H1 (cell line): ENCODE results near the gene SRPX. TPM values are rescaled to one million over a fixed set of nuclear protein-coding genes. Genes with fewer than 3 reads are reported as not detected.

ENCODE experiments used
- CTCF ChIA-PET: fragments of 300-600 bp; sonication (Branson Sonifier 250); formaldehyde crosslinking; loops from one replicate; lab custom pipeline; 2021; ENCODE audit not compliant: partially characterized antibody; lab: Charles Lee
- POLR2A ChIA-PET: fragments of 300-600 bp; sonication (Branson Sonifier 250); formaldehyde crosslinking; loops from one replicate; lab custom pipeline; 2021; ENCODE audit warnings: inconsistent platforms; ENCODE audit not compliant: partially characterized antibody; lab: Charles Lee
- DNase-seq, 2 experiments: peaks; one replicate each; pipeline versions ENCODE4 v3.0.0 to v3.0.0-alpha.2; 2010 to 2022; ENCODE audit warnings: low spot score in 2 of 2, low read depth in 1 of 2, mixed read lengths in 1 of 2
- FAIRE-seq: peaks from 2 replicates; lab custom pipeline; 2011; peaks lifted over from hg19 to GRCh38; lab: Jason Lieb, UNC
- H2AFZ ChIP-seq: 2 replicates; pipeline ENCODE4 v1.8.1; 2012; ENCODE audit warnings: low read length, inconsistent platforms
- H2AK5ac ChIP-seq: 2 replicates; pipeline ENCODE4 v1.6.1; 2013; ENCODE audit warnings: low read depth, low read length
- H2BK120ac ChIP-seq: replicated peaks from 2 replicates; pipeline ENCODE3; 2013; ENCODE audit warnings: low read depth, low read length, inconsistent platforms
- H2BK12ac ChIP-seq: 2 replicates; pipeline ENCODE4 v1.6.1; 2013; ENCODE audit warnings: low read depth, low read length
- H2BK15ac ChIP-seq: 2 replicates; pipeline ENCODE4 v1.6.1; 2013; ENCODE audit warnings: low read length
- H2BK20ac ChIP-seq: 2 replicates; pipeline ENCODE4 v1.6.1; 2013; ENCODE audit warnings: low read length
- H2BK5ac ChIP-seq: 2 replicates; pipeline ENCODE4 v1.6.1; 2013; ENCODE audit warnings: low read depth, low read length
- H3K14ac ChIP-seq: 2 replicates; pipeline ENCODE4 v1.6.1; 2013; ENCODE audit warnings: inconsistent platforms; ENCODE audit not compliant: insufficient read length
- H3K18ac ChIP-seq: 2 replicates; pipeline ENCODE4 v1.6.1; 2013; ENCODE audit warnings: low read length; ENCODE audit errors: extremely low read depth
- H3K23ac ChIP-seq: 2 replicates; pipeline ENCODE4 v1.6.1; 2013; ENCODE audit warnings: inconsistent platforms; ENCODE audit not compliant: insufficient read length
- H3K23me2 ChIP-seq: 2 replicates; pipeline ENCODE4 v1.6.1; 2013; ENCODE audit warnings: low read depth, low read length
- H3K27ac ChIP-seq: 2 replicates; pipeline ENCODE4 v1.6.1; 2011; ENCODE audit warnings: low read depth, low read length, inconsistent platforms
- H3K27me3 ChIP-seq, 4 experiments: replicated peaks in 1 of 4; 1 replicate in 1 of 4; 2 replicates in 3 of 4; pipeline versions ENCODE4 v1.6.1 to v1.8.1; 2011 to 2013; ENCODE audit warnings: low read length in 3 of 4, mild to moderate bottlenecking in 3 of 4, inconsistent platforms in 2 of 4, mixed read lengths in 2 of 4, moderate library complexity in 1 of 4; ENCODE audit not compliant: control insufficient read depth in 3 of 4, insufficient read depth in 3 of 4; ENCODE audit errors: extremely low read depth in 1 of 4
- H3K36me3 ChIP-seq, 4 experiments: 2 replicates each; pipeline versions ENCODE4 v1.6.1 to v1.8.1; 2011 to 2013; ENCODE audit warnings: mild to moderate bottlenecking in 4 of 4, low read length in 3 of 4, moderate library complexity in 2 of 4, control low read depth in 1 of 4, inconsistent platforms in 1 of 4; ENCODE audit not compliant: insufficient read depth in 4 of 4, control insufficient read depth in 2 of 4
- H3K4ac ChIP-seq: replicated peaks from 2 replicates; pipeline ENCODE3; 2013; ENCODE audit warnings: low read length, low read depth, mixed read lengths, inconsistent platforms; ENCODE audit not compliant: insufficient read length
- H3K4me1 ChIP-seq, 4 experiments: replicated peaks in 1 of 4; 1 replicate in 1 of 4; 2 replicates in 3 of 4; pipeline versions ENCODE4 v1.6.1 to v1.8.1; 2011 to 2013; ENCODE audit warnings: low read length in 3 of 4, inconsistent platforms in 2 of 4, mixed read lengths in 1 of 4; ENCODE audit not compliant: insufficient read depth in 4 of 4, control insufficient read depth in 3 of 4
- H3K4me2 ChIP-seq, 2 experiments: 2 replicates each; pipeline versions ENCODE4 v1.6.1 to v1.8.1; 2011 to 2013; ENCODE audit warnings: low read depth in 2 of 2, low read length in 2 of 2, control low read depth in 1 of 2, inconsistent platforms in 1 of 2, mild to moderate bottlenecking in 1 of 2; ENCODE audit not compliant: insufficient read depth in 1 of 2
- H3K4me3 ChIP-seq, 4 experiments: fragments of 200-600, 300-600 bp in 1 of 4; sonication (generic), shearing (Covaris generic), sonication (Bioruptor Twin) in 1 of 4; 2 replicates each; pipeline versions ENCODE4 v1.5.1 to v1.8.1; 2011 to 2016; ENCODE audit warnings: low read length in 4 of 4, low read depth in 3 of 4, control low read depth in 2 of 4, inconsistent platforms in 2 of 4, mild to moderate bottlenecking in 2 of 4, mixed read lengths in 1 of 4, moderate library complexity in 1 of 4; ENCODE audit not compliant: insufficient read depth in 2 of 4; ENCODE audit errors: extremely low read depth in 1 of 4
- H3K56ac ChIP-seq: replicated peaks from 2 replicates; pipeline ENCODE3; 2013; ENCODE audit warnings: low read depth, mild to moderate bottlenecking, mixed read lengths, low read length, inconsistent platforms; ENCODE audit not compliant: insufficient read length
- H3K79me1 ChIP-seq: 2 replicates; pipeline ENCODE4 v1.6.1; 2013; ENCODE audit warnings: low read depth, low read length, control low read depth
- H3K79me2 ChIP-seq, 2 experiments: 2 replicates each; pipeline versions ENCODE4 v1.6.1 to v1.8.1; 2012 to 2013; ENCODE audit warnings: low read length in 2 of 2, mild to moderate bottlenecking in 2 of 2, inconsistent platforms in 1 of 2; ENCODE audit not compliant: insufficient read depth in 2 of 2, control insufficient read depth in 1 of 2
- H3K9ac ChIP-seq, 4 experiments: replicated peaks in 1 of 4; 1 replicate in 1 of 4; 2 replicates in 3 of 4; pipeline versions ENCODE4 v1.6.1 to v1.8.1; 2011 to 2013; ENCODE audit warnings: low read depth in 3 of 4, low read length in 3 of 4, control low read depth in 2 of 4, mild to moderate bottlenecking in 2 of 4, moderate library complexity in 2 of 4, inconsistent platforms in 1 of 4; ENCODE audit errors: extremely low read depth in 1 of 4
- H3K9me3 ChIP-seq, 2 experiments: 2 replicates each; pipeline versions ENCODE4 v1.6.1 to v1.8.1; 2012 to 2013; ENCODE audit warnings: mild to moderate bottlenecking in 2 of 2, moderate library complexity in 2 of 2, control low read depth in 1 of 2, inconsistent platforms in 1 of 2, low read depth in 1 of 2, low read length in 1 of 2, mixed read lengths in 1 of 2; ENCODE audit not compliant: insufficient read depth in 2 of 2
- H4K20me1 ChIP-seq, 2 experiments: replicated peaks in 1 of 2; 2 replicates each; pipeline versions ENCODE3 to v1.8.1; 2011 to 2013; ENCODE audit warnings: inconsistent platforms in 2 of 2, low read length in 2 of 2, mild to moderate bottlenecking in 1 of 2; ENCODE audit not compliant: insufficient read depth in 2 of 2, control insufficient read depth in 1 of 2
- H4K5ac ChIP-seq: 2 replicates; pipeline ENCODE4 v1.6.1; 2013; ENCODE audit warnings: low read length, low read depth, mixed read lengths, inconsistent platforms; ENCODE audit not compliant: insufficient read length
- H4K8ac ChIP-seq: 2 replicates; pipeline ENCODE4 v1.8.0; 2013; ENCODE audit warnings: mild to moderate bottlenecking, moderate library complexity, low read length, inconsistent platforms; ENCODE audit not compliant: insufficient read depth; ENCODE audit errors: extremely low read depth
- H4K91ac ChIP-seq: replicated peaks from 2 replicates; pipeline ENCODE3; 2013; ENCODE audit warnings: low read length, mixed read lengths, inconsistent platforms; ENCODE audit not compliant: insufficient read length
- BRCA1 ChIP-seq: IDR thresholded peaks from 2 replicates; pipeline ENCODE4 v1.6.1; 2012; ENCODE audit warnings: low read depth, low read length, improper control_type of control experiment
- CBX8 ChIP-seq: fragments of 300-800, 300-1000 bp; sonication (generic); IDR thresholded peaks from 2 replicates; pipeline ENCODE4 v1.7.1; 2016; ENCODE audit warnings: low read depth, low read length, borderline replicate concordance
- E2F6 ChIP-seq: IDR thresholded peaks from 2 replicates; pipeline ENCODE4 v1.6.1; 2012; ENCODE audit warnings: inconsistent platforms
- EZH2 ChIP-seq: fragments of 200-600 bp; sonication (generic); IDR thresholded peaks from 2 replicates; pipeline ENCODE4 v1.7.1; 2012; ENCODE audit warnings: low read depth, mild to moderate bottlenecking, moderate library complexity, low read length, inconsistent platforms; ENCODE audit not compliant: severe bottlenecking
- HDAC2 ChIP-seq, 2 experiments: fragments of 300-600 bp in 1 of 2; sonication (generic) in 1 of 2; IDR thresholded peaks; 2 replicates each; pipeline ENCODE4 v1.6.1; 2011 to 2012; ENCODE audit warnings: low read depth in 2 of 2, low read length in 2 of 2, mild to moderate bottlenecking in 2 of 2, moderate library complexity in 2 of 2, borderline replicate concordance in 1 of 2, inconsistent platforms in 1 of 2
- JUND ChIP-seq: IDR thresholded peaks from 2 replicates; pipeline ENCODE4 v1.6.1; 2011; ENCODE audit warnings: mild to moderate bottlenecking, improper control_type of control experiment, low read length
- MAX ChIP-seq: IDR thresholded peaks from 2 replicates; pipeline ENCODE4 v1.6.1; 2012; ENCODE audit warnings: inconsistent platforms
- RBBP5 ChIP-seq: IDR thresholded peaks from 2 replicates; pipeline ENCODE4 v1.7.1; 2012; ENCODE audit warnings: low read depth, mild to moderate bottlenecking, inconsistent platforms, low read length, moderate library complexity, borderline replicate concordance
- TEAD4 ChIP-seq: IDR thresholded peaks from 2 replicates; pipeline ENCODE4 v1.6.1; 2012; ENCODE audit warnings: low read depth, low read length, inconsistent platforms, mixed read lengths
- WGBS, 2 experiments: shearing (Covaris generic) in 1 of 2; methylation state at CpG; one replicate each; pipeline versions ENCODE4 v1.1.6 to v1.1.7; 2013 to 2015; ENCODE audit warnings: low lambda C conversion rate in 2 of 2, mixed read lengths in 2 of 2, inconsistent platforms in 1 of 2, low coverage in 1 of 2, missing lambda C conversion rate in 1 of 2; ENCODE audit not compliant: insufficient replicate concordance in 2 of 2, insufficient coverage in 1 of 2, insufficient read length in 1 of 2; ENCODE audit errors: extremely low coverage in 1 of 2, missing lambda C conversion rate in 1 of 2; 5-methylcytosine and 5-hydroxymethylcytosine counted together
- polyA plus RNA-seq, 7 experiments: library from polyadenylated mRNA; depleted of rRNA in 3 of 7; stranded (reverse) in 5 of 7; unstranded in 2 of 7; fragments of >200 nt in 5 of 7; fragments of 200-250 nt in 2 of 7; gene quantifications; 1 replicate in 5 of 7; 2 replicates in 1 of 7; 4 replicates in 1 of 7; pipeline versions ENCODE4 v1.2.1 to v1.2.3, GENCODE V29; 2011 to 2013; ENCODE audit warnings: missing spikeins in 2 of 7, mixed read lengths in 2 of 7
- total RNA-seq: library from RNA; stranded (reverse); fragmentation: NEBNext Ultra II Directional; extraction: Animal tissue kit (Norgen Biotek cat#: 25700); gene quantifications from 2 replicates; pipeline ENCODE4 v1.2.1, GENCODE V29; 2021

The SRPX gene
- total and polyA plus RNA-seq, 2 of the 8 experiments (the other 6 are each of a cell fraction or from before 2014, with no cell fraction given) = 7.6 to 10.4 TPM

- H3K27me3 ChIP-seq = no peaks in the 10 kb centered on the region
- no peaks in the 10 kb centered on the region for H3K79me2 ChIP-seq
- no peak overlapping the region for H2BK5ac ChIP-seq
- H2AK5ac ChIP-seq = no peak overlapping the region
- H4K8ac ChIP-seq = no peak overlapping the region
- no peaks in the 10 kb centered on the region for H3K23me2 ChIP-seq
- H3K4ac ChIP-seq = no peak overlapping the region
- no peak overlapping the region for H3K27ac ChIP-seq
- no peaks in the 10 kb centered on the region for H3K9me3 ChIP-seq
- H3K4me3 ChIP-seq = no peak overlapping the region
- FAIRE-seq (no peak), DNase-seq (no peak)
- WGBS, 2 experiments = 80% methylated on average over 3 of the region's 3 CpGs; no CpG with 5 or more reads in 1 of the 2 experiments
- H4K20me1 ChIP-seq = no peaks in the 10 kb centered on the region
- POLR2A ChIA-PET = no interaction called here
- no peak for TF ChIP-seq RBBP5
- no peak for TF ChIP-seq JUND
- no peak for TF ChIP-seq HDAC2 (IDR thresholded peaks at IDR 0.05; ENCODE audit: borderline replicate concordance in 1 of 2, low read depth in 2 of 2, low read length in 2 of 2)
- TF ChIP-seq E2F6 = no peak
- TF ChIP-seq CBX8 = no peak
- TF ChIP-seq EZH2 = no peak
- TF ChIP-seq MAX = no peak
- TF ChIP-seq TEAD4 = no peak
- no peak for TF ChIP-seq BRCA1
- no peak overlapping the region for H3K56ac ChIP-seq
- no peak overlapping the region for H4K5ac ChIP-seq
- no peak overlapping the region for H3K18ac ChIP-seq
- CTCF ChIA-PET = interaction anchor here (1.1 to 1.4 kb wide), 2 partner anchors 10 to 32 kb away, joined by 3 read pairs; no protein-coding TSS in a partner anchor
- H4K91ac ChIP-seq = no peak overlapping the region
- no peaks in the 10 kb centered on the region for H3K79me1 ChIP-seq
- H3K4me1 ChIP-seq = no peaks in the 10 kb centered on the region
- H2BK20ac ChIP-seq = no peak overlapping the region
- no peak overlapping the region for H2BK15ac ChIP-seq
- no peak overlapping the region for H3K9ac ChIP-seq
- no peak overlapping the region for H3K4me2 ChIP-seq
- no peak overlapping the region for H3K23ac ChIP-seq
- no peaks in the 10 kb centered on the region for H3K36me3 ChIP-seq
- H2BK12ac ChIP-seq = no peak overlapping the region
- no peak overlapping the region for H2AFZ ChIP-seq
- no peak overlapping the region for H2BK120ac ChIP-seq
- H3K14ac ChIP-seq = no peak overlapping the region
These were observed 94.5 kb downstream of the SRPX start for GRCh38 chrX:38126179-38126578.
